ENCODE measurements around the gene DPP10.

DPP10 gene

GRCh38 chr2:115848192-115848591 lies 1405.8 kb downstream of the DPP10 start:
- no peak for TF ChIP-seq CTCF (IDR thresholded peaks at IDR 0.05)

GRCh38 chr2:115867024-115867423 lies 1424.6 kb downstream of the DPP10 start:
- no peak for TF ChIP-seq CTCF (IDR thresholded peaks at IDR 0.05)

- TF ChIP-seq CTCF (IDR thresholded peaks at IDR 0.05): no peak
Observed at GRCh38 chr2:115874427-115874826, 1432.0 kb downstream of the DPP10 start.

- TF ChIP-seq CTCF (IDR thresholded peaks at IDR 0.05): no peak
Observed at GRCh38 chr2:115880558-115880957, 1438.1 kb downstream of the DPP10 start.

GRCh38 chr2:115887209-115887776 lies 1444.9 kb downstream of the DPP10 start:
- TF ChIP-seq CTCF (IDR thresholded peaks at IDR 0.05): no peak
